Suprapubic skin (tissue), 4 donors: Measurements from ENCODE around the gene ZBTB40. TPM values are rescaled to one million over a fixed set of nuclear protein-coding genes. Genes with fewer than 3 reads are reported as not detected.

Source experiments
- DNase-seq, 2 donors: peaks; one replicate each; pipeline ENCODE4 v3.0.0-alpha.2; 2019; ENCODE audit warnings: low spot score in 2 of 2
- H3K27ac ChIP-seq: fragments of 200-600 bp; sonication (generic); one replicate; pipeline ENCODE4 v1.5.1; 2019
- H3K27me3 ChIP-seq: fragments of 200-600 bp; sonication (generic); one replicate; pipeline ENCODE4 v1.5.1; 2019
- H3K36me3 ChIP-seq: fragments of 200-600 bp; sonication (generic); one replicate; pipeline ENCODE4 v1.5.1; 2019
- H3K4me1 ChIP-seq: fragments of 200-600 bp; sonication (generic); one replicate; pipeline ENCODE4 v1.5.1; 2019
- H3K4me3 ChIP-seq: fragments of 200-600 bp; sonication (generic); one replicate; pipeline ENCODE4 v1.5.1; 2019; ENCODE audit warnings: mild to moderate bottlenecking
- H3K9me3 ChIP-seq: fragments of 200-600 bp; sonication (generic); one replicate; pipeline ENCODE4 v1.5.1; 2019
- CTCF ChIP-seq, 2 donors: fragments of 200-600 bp in 1 of 2; fragments of 450-650 bp in 1 of 2; sonication (generic) in 1 of 2; IDR thresholded peaks; one replicate each; pipeline ENCODE4 v1.5.1; 2016 to 2019; ENCODE audit warnings: antibody characterized with exemption in 2 of 2, mild to moderate bottlenecking in 1 of 2, moderate library complexity in 1 of 2
- EP300 ChIP-seq: sonication (generic); formaldehyde crosslinking; IDR thresholded peaks from one replicate; pipeline ENCODE4 v1.6.1; 2017; ENCODE audit warnings: antibody characterized with exemption
- POLR2A ChIP-seq, 2 donors: fragments of 450-650 bp; IDR thresholded peaks; one replicate each; pipeline ENCODE4 v1.6.1; 2017; ENCODE audit warnings: antibody characterized with exemption in 2 of 2, mild to moderate bottlenecking in 2 of 2, moderate library complexity in 2 of 2
- POLR2AphosphoS5 ChIP-seq, 3 donors: sonication (generic); formaldehyde crosslinking; IDR thresholded peaks; one replicate each; pipeline ENCODE4 v1.6.1; 2017; ENCODE audit warnings: antibody characterized with exemption in 3 of 3
- WGBS: methylation state at CpG from one replicate; pipeline ENCODE4 v1.1.5; 2018; 5-methylcytosine and 5-hydroxymethylcytosine counted together
- total RNA-seq, 4 donors: library from RNA; depleted of rRNA; stranded (reverse); fragments of >200 nt; gene quantifications; one replicate each; pipeline ENCODE4 v1.1.0, GENCODE V29; 2016

ZBTB40 gene
- total RNA-seq, 4 donors from 2014 or later, result 12.7 to 36.0 (median 17.5) TPM

- Histone ChIP-seq H3K27me3 (no peaks in the 10 kb centered on the region), H3K9me3 (no peaks in the 10 kb centered on the region), H3K4me3 (no peak overlapping the region), H3K27ac (no peak overlapping the region), H3K36me3 (peaks cover 88% of the 10 kb centered on the region), H3K4me1 (no peaks in the 10 kb centered on the region)
- WGBS, result 85% methylated on average over 5 of the region's 5 CpGs
- peak in 1 of 2 donors; percentile 32 for DNase-seq
- no peak for TF ChIP-seq POLR2A (IDR thresholded peaks at IDR 0.05)
- TF ChIP-seq POLR2AphosphoS5 (IDR thresholded peaks at IDR 0.05), result no peak
- no peak for TF ChIP-seq EP300
- no peak for TF ChIP-seq CTCF (IDR thresholded peaks at IDR 0.05)
Observed at GRCh38 chr1:22524481-22524880, 72.8 kb downstream of the ZBTB40 start.

GRCh38 chr1:22525211-22525610, 73.6 kb downstream of the ZBTB40 start:
- 87% methylated on average over 3 of the region's 3 CpGs for WGBS
- TF ChIP-seq CTCF (IDR thresholded peaks at IDR 0.05), result no peak
- no peak for TF ChIP-seq POLR2A (IDR thresholded peaks at IDR 0.05)
- TF ChIP-seq POLR2AphosphoS5 (IDR thresholded peaks at IDR 0.05), result no peak
- TF ChIP-seq EP300, result no peak
- Histone ChIP-seq H3K27ac (no peak overlapping the region), H3K27me3 (no peaks in the 10 kb centered on the region), H3K9me3 (no peaks in the 10 kb centered on the region), H3K36me3 (peaks cover 80% of the 10 kb centered on the region), H3K4me3 (no peak overlapping the region), H3K4me1 (peaks cover 4% of the 10 kb centered on the region)
- peak in 1 of 2 donors; percentile 38 for DNase-seq

GRCh38 chr1:22525646-22526045, 74.0 kb downstream of the ZBTB40 start:
- WGBS, result 96% methylated on average over 11 of the region's 11 CpGs
- Histone ChIP-seq H3K4me3 (no peak overlapping the region), H3K36me3 (peaks cover 76% of the 10 kb centered on the region), H3K9me3 (no peaks in the 10 kb centered on the region), H3K4me1 (peaks cover 9% of the 10 kb centered on the region), H3K27ac (no peak overlapping the region), H3K27me3 (no peaks in the 10 kb centered on the region)
- TF ChIP-seq CTCF (IDR thresholded peaks at IDR 0.05), result no peak
- no peak for TF ChIP-seq EP300
- no peak for TF ChIP-seq POLR2AphosphoS5 (IDR thresholded peaks at IDR 0.05)
- no peak for TF ChIP-seq POLR2A (IDR thresholded peaks at IDR 0.05)
- peak; percentile 26 to 55 for DNase-seq

GRCh38 chr1:22526098-22526497, 74.4 kb downstream of the ZBTB40 start:
- H3K4me3 ChIP-seq, result no peak overlapping the region
- TF ChIP-seq CTCF (IDR thresholded peaks at IDR 0.05), result no peak
- no peak for TF ChIP-seq EP300
- TF ChIP-seq POLR2A (IDR thresholded peaks at IDR 0.05), result no peak
- no peak for TF ChIP-seq POLR2AphosphoS5 (IDR thresholded peaks at IDR 0.05)
- no peak overlapping the region for H3K27ac ChIP-seq
- H3K9me3 ChIP-seq, result no peaks in the 10 kb centered on the region
- DNase-seq, result peak; percentile 36 to 71
- WGBS, result 100% methylated on average over 7 of the region's 11 CpGs
- H3K36me3 ChIP-seq, result peaks cover 71% of the 10 kb centered on the region
- no peaks in the 10 kb centered on the region for H3K27me3 ChIP-seq
- peaks cover 9% of the 10 kb centered on the region for H3K4me1 ChIP-seq

GRCh38 chr1:22526677-22527076, 75.0 kb downstream of the ZBTB40 start:
- 83% methylated on average over 5 of the region's 5 CpGs for WGBS
- no peaks in the 10 kb centered on the region for H3K27me3 ChIP-seq
- H3K4me1 ChIP-seq, result peaks cover 9% of the 10 kb centered on the region
- H3K27ac ChIP-seq, result no peak overlapping the region
- no peak for TF ChIP-seq POLR2AphosphoS5 (IDR thresholded peaks at IDR 0.05)
- TF ChIP-seq CTCF (IDR thresholded peaks at IDR 0.05), result no peak
- no peak for TF ChIP-seq POLR2A (IDR thresholded peaks at IDR 0.05)
- no peak for TF ChIP-seq EP300
- peaks cover 66% of the 10 kb centered on the region for H3K36me3 ChIP-seq
- H3K4me3 ChIP-seq, result no peak overlapping the region
- no peaks in the 10 kb centered on the region for H3K9me3 ChIP-seq
- DNase-seq, result peak; percentile 42 to 61
